GM12875 (cell line): ENCODE measurements around the gene PPP1R14B.
A peak's percentile ranks its signal among the peaks of the same experiment; 100 is the strongest.

Experiments used
- H3K4me3 ChIP-seq: one replicate; pipeline ENCODE4 v1.5.1; 2011; ENCODE audit warnings: low read depth, low read length, control low read depth
- CTCF ChIP-seq: IDR thresholded peaks from 2 replicates; pipeline ENCODE4 v1.5.1; 2011; ENCODE audit warnings: low read depth, mild to moderate bottlenecking, control low read depth, inconsistent platforms, low read length, moderate library complexity, borderline replicate concordance; ENCODE audit not compliant: insufficient read depth

The PPP1R14B gene, protein sequence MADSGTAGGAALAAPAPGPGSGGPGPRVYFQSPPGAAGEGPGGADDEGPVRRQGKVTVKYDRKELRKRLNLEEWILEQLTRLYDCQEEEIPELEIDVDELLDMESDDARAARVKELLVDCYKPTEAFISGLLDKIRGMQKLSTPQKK

GRCh38 chr11:64246871-64247728 lies at the start of gene PPP1R14B:
TSS of gene PPP1R14B (minus strand) at chr11:64246943. CDS start at chr11:64246673, 270 bp downstream.
- H3K4me3 ChIP-seq = peak within 1 kb of the TSS; percentile 66
- TF ChIP-seq CTCF = no peak

DNA sequence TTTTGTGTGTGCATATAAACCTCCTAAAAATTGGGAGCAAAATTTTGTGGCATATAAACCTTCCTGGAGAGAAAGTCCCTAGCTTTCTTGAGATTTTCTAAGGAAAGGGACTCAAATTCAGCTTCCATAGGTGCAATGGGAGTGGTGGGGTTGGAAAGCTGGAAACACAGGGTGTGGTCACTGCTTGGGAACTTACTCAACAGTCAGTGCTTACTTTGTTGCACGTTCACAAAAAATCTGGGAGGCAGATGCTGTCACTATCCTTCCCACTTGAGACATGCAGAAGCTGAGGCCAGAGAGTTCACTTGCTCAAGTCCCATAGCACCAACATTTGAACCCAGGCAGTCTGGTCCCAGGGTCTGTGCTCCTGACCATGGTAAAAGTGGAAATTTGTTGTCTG lies 49.5 kb upstream of the PPP1R14B start:
- no peak overlapping the region for H3K4me3 ChIP-seq
- no peak for TF ChIP-seq CTCF

GRCh38 chr11:64295760-64296159 lies 49.0 kb upstream of the PPP1R14B start:
- H3K4me3 ChIP-seq = no peak overlapping the region
- no peak for TF ChIP-seq CTCF

- no peak for TF ChIP-seq CTCF
- no peak overlapping the region for H3K4me3 ChIP-seq
These were observed 48.0 kb upstream of the PPP1R14B start for GRCh38 chr11:64294774-64295173.

- TF ChIP-seq CTCF = no peak
- no peak overlapping the region for H3K4me3 ChIP-seq
These were observed 45.9 kb upstream of the PPP1R14B start for GRCh38 chr11:64292460-64293254.

GRCh38 chr11:64291752-64292459 lies 45.2 kb upstream of the PPP1R14B start:
- H3K4me3 ChIP-seq = no peak overlapping the region
- TF ChIP-seq CTCF = no peak
